Measurements from ENCODE around the gene CD80. TPM values are rescaled to one million over a fixed set of nuclear protein-coding genes. Genes with fewer than 3 reads are reported as not detected.
A peak's percentile ranks its signal among the peaks of the same experiment; 100 is the strongest.

The CD80 gene
- total and polyA plus RNA-seq, 9 of the 15 experiments (the other 6 are each of a cell fraction or from before 2014, with no cell fraction given), result 3.0 to 8.2 (median 5.7) TPM

- in situ Hi-C loops (cut with MboI), result no loop called here
- Histone ChIP-seq H3K79me2 (ENCODE audit: control insufficient read depth, insufficient read depth, low read length) (no peaks in the 10 kb centered on the region), H3K9me3 (replicated peaks; ENCODE audit: control insufficient read depth, insufficient read depth, low read depth, low read length) (no peaks in the 10 kb centered on the region), H3K9me1 (ENCODE audit: control insufficient read depth, insufficient read depth, low read length) (no peaks in the 10 kb centered on the region), H3K9ac (ENCODE audit: insufficient read depth in 1 of 2, low read depth in 2 of 2, low read length in 2 of 2) (no peak overlapping the region), H3K27ac (ENCODE audit: extremely low read depth, low read depth, low read length) (no peak overlapping the region), H3K4me1 (replicated peaks in 1 of 2; ENCODE audit: control insufficient read depth in 2 of 2, insufficient read depth in 2 of 2, low read length in 2 of 2) (peaks cover 0 to 4% of the 10 kb centered on the region in 2 experiments; a peak in 2 of 5 replicates), H3K4me3 (no peak overlapping the region), H3K36me3 (ENCODE audit: control insufficient read depth, insufficient read depth, low read length) (no peaks in the 10 kb centered on the region), H4K20me1 (replicated peaks; ENCODE audit: control insufficient read depth, insufficient read depth, low read length) (no peaks in the 10 kb centered on the region), H3K4me2 (ENCODE audit: insufficient read depth, low read length) (no peak overlapping the region), H3K27me3 (ENCODE audit: control insufficient read depth in 2 of 2, insufficient read depth in 2 of 2, low read length in 2 of 2) (peaks cover 0 to 4% of the 10 kb centered on the region in 2 experiments; a peak in 1 of 5 replicates), H2AFZ (ENCODE audit: low read depth, low read length) (no peak overlapping the region)
- intact Hi-C loops (cut with micrococcal nuclease), result no loop called here
- BruUV-seq (replicated peaks), result no TSS peak
- DNase-seq (ENCODE audit: extremely low read depth in 1 of 4, low spot score in 3 of 4) (no peak), ATAC-seq (no peak), FAIRE-seq (no peak)
- ChIA-PET CTCF (ENCODE audit: low intra/inter-chr PET ratio) (no interaction called here), POLR2A (interaction anchor here (1.0 kb wide), 1 partner anchor 10 kb away, joined by 3 read pairs; no protein-coding TSS in a partner anchor)
- no peak for TF ChIP-seq PRMT5 (CRISPR knock-in tag; IDR thresholded peaks at IDR 0.05)
- WGBS (ENCODE audit: insufficient coverage, low coverage, missing lambda C conversion rate), result 29% methylated on average over 1 of the region's 1 CpG
Observed at GRCh38 chr3:119602676-119603075, 43.3 kb upstream of the CD80 start.

GRCh38 chr3:119601154-119601553, 41.7 kb upstream of the CD80 start:
- ChIA-PET CTCF (ENCODE audit: low intra/inter-chr PET ratio) (interaction anchor here (0.8 kb wide), 1 partner anchor 80 kb away, joined by 4 read pairs; no protein-coding TSS in a partner anchor), POLR2A (interaction anchor here (0.8 kb wide), 1 partner anchor 216 kb away, joined by 4 read pairs; no protein-coding TSS in a partner anchor)
- FAIRE-seq (no peak), DNase-seq (ENCODE audit: extremely low read depth in 1 of 4, low spot score in 3 of 4) (no peak), ATAC-seq (no peak)
- no TSS peak for BruUV-seq (replicated peaks)
- Histone ChIP-seq H3K4me2 (ENCODE audit: insufficient read depth, low read length) (no peak overlapping the region), H2AFZ (ENCODE audit: low read depth, low read length) (no peak overlapping the region), H3K4me3 (no peak overlapping the region), H3K9me3 (replicated peaks; ENCODE audit: control insufficient read depth, insufficient read depth, low read depth, low read length) (no peaks in the 10 kb centered on the region), H3K9ac (ENCODE audit: insufficient read depth in 1 of 2, low read depth in 2 of 2, low read length in 2 of 2) (no peak overlapping the region), H3K4me1 (replicated peaks in 1 of 2; ENCODE audit: control insufficient read depth in 2 of 2, insufficient read depth in 2 of 2, low read length in 2 of 2) (peaks cover 4% of the 10 kb centered on the region in 2 experiments), H3K79me2 (ENCODE audit: control insufficient read depth, insufficient read depth, low read length) (no peaks in the 10 kb centered on the region), H4K20me1 (replicated peaks; ENCODE audit: control insufficient read depth, insufficient read depth, low read length) (no peaks in the 10 kb centered on the region), H3K27me3 (ENCODE audit: control insufficient read depth in 2 of 2, insufficient read depth in 2 of 2, low read length in 2 of 2) (no peaks in the 10 kb centered on the region), H3K9me1 (ENCODE audit: control insufficient read depth, insufficient read depth, low read length) (no peaks in the 10 kb centered on the region), H3K36me3 (ENCODE audit: control insufficient read depth, insufficient read depth, low read length) (no peaks in the 10 kb centered on the region), H3K27ac (ENCODE audit: extremely low read depth, low read depth, low read length) (no peak overlapping the region)
- in situ Hi-C loops (cut with MboI) (no loop called here), intact Hi-C loops (cut with micrococcal nuclease) (no loop called here)
- no peak for TF ChIP-seq NR2C2 (CRISPR knock-in tag; IDR thresholded peaks at IDR 0.05)
- peak; percentile 5; the same call in 1 of the 2 replicates for TF ChIP-seq NR2C2 (tag; IDR thresholded peaks at IDR 0.05)
- TF ChIP-seq FOXO4 (CRISPR knock-in tag; IDR thresholded peaks at IDR 0.05), result no peak
- 45% methylated on average over 3 of the region's 3 CpGs for WGBS (ENCODE audit: insufficient coverage, low coverage, missing lambda C conversion rate)

Data from K562 (cell line).